GM12864 (cell line): ENCODE data around the gene EVA1C.

Experiments
- DNase-seq: peaks from one replicate; pipeline ENCODE4 v3.0.0-alpha.2; 2011; ENCODE audit warnings: low read depth
- H3K4me3 ChIP-seq: 2 replicates; pipeline ENCODE4 v1.5.1; 2011; ENCODE audit warnings: mild to moderate bottlenecking, low read depth, low read length, control low read depth
- TF ChIP-seq, protein P1 (sequence below): IDR thresholded peaks from 2 replicates; pipeline ENCODE4 v1.5.1; 2011; ENCODE audit warnings: low read depth, mild to moderate bottlenecking, moderate library complexity, low read length, control low read depth, inconsistent platforms; ENCODE audit errors: missing control alignments

EVA1C gene

GRCh38 chr21:32544697-32545096 lies 132.2 kb downstream of the EVA1C start:
- TF ChIP-seq, protein P1, sequence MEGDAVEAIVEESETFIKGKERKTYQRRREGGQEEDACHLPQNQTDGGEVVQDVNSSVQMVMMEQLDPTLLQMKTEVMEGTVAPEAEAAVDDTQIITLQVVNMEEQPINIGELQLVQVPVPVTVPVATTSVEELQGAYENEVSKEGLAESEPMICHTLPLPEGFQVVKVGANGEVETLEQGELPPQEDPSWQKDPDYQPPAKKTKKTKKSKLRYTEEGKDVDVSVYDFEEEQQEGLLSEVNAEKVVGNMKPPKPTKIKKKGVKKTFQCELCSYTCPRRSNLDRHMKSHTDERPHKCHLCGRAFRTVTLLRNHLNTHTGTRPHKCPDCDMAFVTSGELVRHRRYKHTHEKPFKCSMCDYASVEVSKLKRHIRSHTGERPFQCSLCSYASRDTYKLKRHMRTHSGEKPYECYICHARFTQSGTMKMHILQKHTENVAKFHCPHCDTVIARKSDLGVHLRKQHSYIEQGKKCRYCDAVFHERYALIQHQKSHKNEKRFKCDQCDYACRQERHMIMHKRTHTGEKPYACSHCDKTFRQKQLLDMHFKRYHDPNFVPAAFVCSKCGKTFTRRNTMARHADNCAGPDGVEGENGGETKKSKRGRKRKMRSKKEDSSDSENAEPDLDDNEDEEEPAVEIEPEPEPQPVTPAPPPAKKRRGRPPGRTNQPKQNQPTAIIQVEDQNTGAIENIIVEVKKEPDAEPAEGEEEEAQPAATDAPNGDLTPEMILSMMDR = no peak
- DNase-seq = no peak
- H3K4me3 ChIP-seq = no peak overlapping the region

DNA sequence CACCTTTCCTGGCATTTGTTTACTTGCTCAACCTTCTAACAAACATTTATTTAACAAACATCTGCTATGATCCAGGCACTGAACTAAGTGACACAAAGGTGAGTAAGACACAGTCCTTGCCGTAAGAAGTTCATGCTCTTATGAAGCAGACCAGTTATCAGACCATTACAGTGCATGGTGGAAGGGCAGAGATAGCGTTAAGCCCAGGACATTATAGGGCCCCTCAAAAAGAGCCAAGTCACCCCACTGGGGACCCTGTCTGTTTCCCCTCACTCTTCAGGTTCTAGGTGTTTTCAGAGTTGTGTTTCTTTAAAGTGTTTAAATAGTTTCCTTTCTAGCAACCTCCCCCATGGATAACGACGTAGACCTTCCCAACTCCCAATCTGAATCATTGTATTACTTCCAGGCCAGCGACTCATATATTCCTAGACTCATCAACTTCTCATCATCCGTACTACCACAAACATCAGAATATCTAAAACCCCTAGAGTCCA lies 133.5 kb downstream of the EVA1C start:
- DNase-seq = no peak

GRCh38 chr21:32547018-32547417 lies 134.5 kb downstream of the EVA1C start:
- TF ChIP-seq, protein P1 = no peak
- no peak for DNase-seq
- H3K4me3 ChIP-seq = no peak overlapping the region

More for the DNA sequence above, 133.5 kb downstream of the EVA1C start:
- H3K4me3 ChIP-seq = no peak overlapping the region
- TF ChIP-seq, protein P1 = no peak

DNA sequence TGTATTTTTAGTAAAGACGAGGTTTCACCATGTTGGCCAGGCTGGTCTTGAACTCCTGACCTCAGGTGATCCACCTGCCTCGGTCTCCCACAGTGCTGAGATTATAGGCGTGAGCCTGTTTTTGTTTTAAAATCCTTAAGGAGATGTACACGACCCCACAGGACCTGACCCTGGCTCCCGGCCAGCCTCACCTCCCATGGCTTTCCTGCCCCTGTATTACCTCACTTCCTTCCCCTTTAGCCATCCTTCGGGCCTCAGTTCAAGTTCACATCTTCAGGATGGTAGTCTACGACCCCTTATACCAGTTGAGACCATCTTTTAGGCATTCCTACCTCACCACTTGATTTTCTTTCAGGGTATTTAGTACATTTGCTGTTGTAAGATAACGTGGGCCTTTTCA lies 136.5 kb downstream of the EVA1C start:
- no peak overlapping the region for H3K4me3 ChIP-seq
- TF ChIP-seq, protein P1 = no peak
- DNase-seq = no peak

DNA sequence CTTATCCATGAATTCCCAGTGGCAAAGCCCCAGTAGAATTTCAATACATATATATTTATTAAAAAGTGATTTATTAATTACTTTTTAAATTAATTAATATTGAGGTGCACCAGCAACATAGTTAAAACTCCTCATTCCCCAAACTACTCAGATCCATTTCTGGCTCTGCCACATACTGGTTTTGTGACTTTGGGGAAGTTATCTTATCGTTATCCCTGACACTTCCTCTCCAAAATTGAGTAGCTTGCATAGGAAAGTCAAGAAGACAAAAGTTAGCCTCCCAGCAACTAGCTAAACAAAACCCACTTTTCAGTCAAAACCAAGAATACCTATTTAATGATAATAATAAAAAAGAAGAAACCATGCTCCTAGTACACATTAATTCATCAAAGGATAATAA lies 136.9 kb downstream of the EVA1C start:
- DNase-seq = no peak
- TF ChIP-seq, protein P1 = no peak
- no peak overlapping the region for H3K4me3 ChIP-seq

DNA sequence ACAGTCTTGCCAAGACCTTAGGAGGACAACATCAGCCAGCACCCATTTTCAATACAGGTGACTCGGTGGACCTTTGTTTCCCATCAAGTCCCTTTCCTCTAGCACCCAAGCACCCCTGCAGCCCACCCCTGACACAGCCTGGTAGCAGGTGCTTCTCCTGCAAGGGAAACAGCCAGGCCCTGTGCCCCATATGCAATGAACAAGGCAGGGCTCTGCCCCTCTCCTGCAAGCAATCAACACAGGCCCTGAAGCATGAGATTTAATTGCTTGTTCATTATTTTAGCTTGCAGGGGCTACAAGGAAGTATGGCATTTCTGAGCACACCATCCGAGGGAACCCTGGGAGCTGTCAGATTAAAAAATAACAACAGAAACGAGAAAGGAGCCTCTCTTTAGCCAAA lies 137.4 kb downstream of the EVA1C start:
- H3K4me3 ChIP-seq = no peak overlapping the region
- TF ChIP-seq, protein P1 = no peak
- no peak for DNase-seq

GRCh38 chr21:32554832-32555638 lies 142.5 kb downstream of the EVA1C start:
- no peak for DNase-seq
- H3K4me3 ChIP-seq = no peak overlapping the region
- TF ChIP-seq, protein P1 = no peak
